ENCODE results near the gene KRTAP12-1. TPM values are rescaled to one million over a fixed set of nuclear protein-coding genes. Genes with fewer than 3 reads are reported as not detected.
"Not testable (repeated sequence)": the region's sequence is repeated elsewhere in the genome, so short reads cannot be mapped to it uniquely, and the experiment has no call there.

KRTAP12-1 gene
- total RNA-seq, 1 donor = not detected

GRCh38 chr21:44644878-44645277, 37.1 kb downstream of the KRTAP12-1 start:
- H3K4me3 ChIP-seq (ENCODE audit: low read depth, low read length) = no peak overlapping the region
- no peak for TF ChIP-seq CTCF (IDR thresholded peaks at IDR 0.05; ENCODE audit: insufficient read depth, low read depth, low read length)
- DNase-seq (ENCODE audit: low read depth) = no peak

GRCh38 chr21:44643741-44644310, 38.1 kb downstream of the KRTAP12-1 start:
- DNase-seq (ENCODE audit: low read depth) = no peak
- no peak overlapping the region for H3K4me3 ChIP-seq (ENCODE audit: low read depth, low read length)
- TF ChIP-seq CTCF (IDR thresholded peaks at IDR 0.05; ENCODE audit: insufficient read depth, low read depth, low read length) = no peak

GRCh38 chr21:44640761-44641160, 41.2 kb downstream of the KRTAP12-1 start:
- H3K4me3 ChIP-seq (ENCODE audit: low read depth, low read length) = no peak overlapping the region
- no peak for DNase-seq (ENCODE audit: low read depth)

GRCh38 chr21:44639331-44639655, 42.7 kb downstream of the KRTAP12-1 start:
- TF ChIP-seq CTCF (IDR thresholded peaks at IDR 0.05; ENCODE audit: insufficient read depth, low read depth, low read length) = no peak
- H3K4me3 ChIP-seq (ENCODE audit: low read depth, low read length) = no peak overlapping the region
- DNase-seq (ENCODE audit: low read depth) = no peak

More at GRCh38 chr21:44640761-44641160, 41.2 kb downstream of the KRTAP12-1 start:
- no peak for TF ChIP-seq CTCF (IDR thresholded peaks at IDR 0.05; ENCODE audit: insufficient read depth, low read depth, low read length)

GRCh38 chr21:44638506-44639330, 43.2 kb downstream of the KRTAP12-1 start:
- not testable (repeated sequence) for DNase-seq (ENCODE audit: low read depth); H3K4me3 ChIP-seq (ENCODE audit: low read depth, low read length)

GRCh38 chr21:44637851-44638348, 44.1 kb downstream of the KRTAP12-1 start:
- not testable (repeated sequence) for H3K4me3 ChIP-seq (ENCODE audit: low read depth, low read length); DNase-seq (ENCODE audit: low read depth)

GRCh38 chr21:44637018-44637850, 44.7 kb downstream of the KRTAP12-1 start, which contains the start of gene KRTAP10-10:
TSS of gene KRTAP10-10 (plus strand) at chr21:44637356. CDS start at chr21:44637418, 62 bp downstream.
- DNase-seq (ENCODE audit: low read depth) = no peak
- TF ChIP-seq CTCF (IDR thresholded peaks at IDR 0.05; ENCODE audit: insufficient read depth, low read depth, low read length) = no peak

More at GRCh38 chr21:44637018-44637850, 44.7 kb downstream of the KRTAP12-1 start, which contains the start of gene KRTAP10-10:
- H3K4me3 ChIP-seq (ENCODE audit: low read depth, low read length) = no peak within 1 kb of the TSS

Measured in fibroblast of villous mesenchyme (primary cell).